ENCODE data around the gene AZU1. TPM values are rescaled to one million over a fixed set of nuclear protein-coding genes. Genes with fewer than 3 reads are reported as not detected.

Gene AZU1
- total RNA-seq, 1 experiment from 2014 or later: not detected

DNA sequence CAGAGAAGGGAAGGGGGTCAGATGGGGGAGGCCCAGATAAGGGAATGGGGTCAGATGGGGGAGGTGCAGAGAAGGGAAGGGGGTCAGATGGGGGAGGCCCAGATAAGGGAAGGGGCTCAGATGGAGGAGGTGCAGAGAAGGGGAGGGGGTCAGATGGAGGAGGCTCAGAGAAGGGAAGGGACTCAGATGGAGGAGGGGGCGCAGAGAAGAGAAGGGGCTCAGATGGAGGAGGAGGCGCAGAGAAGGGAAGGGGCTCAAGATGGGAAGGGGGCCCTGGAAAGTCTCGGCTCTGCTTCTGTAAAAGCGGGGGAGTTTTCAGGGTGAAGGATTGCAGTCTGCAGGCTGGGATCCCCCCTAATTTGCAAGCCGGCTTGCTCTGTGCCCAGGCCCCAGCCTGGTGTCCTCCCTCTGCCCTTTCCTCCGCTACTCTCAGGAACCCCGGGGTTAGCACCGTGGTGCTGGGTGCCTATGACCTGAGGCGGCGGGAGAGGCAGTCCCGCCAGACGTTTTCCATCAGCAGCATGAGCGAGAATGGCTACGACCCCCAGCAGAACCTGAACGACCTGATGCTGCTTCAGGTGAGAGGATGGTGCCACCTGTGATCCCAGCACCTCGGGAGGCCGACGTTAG lies 1.6 kb downstream of the AZU1 start:
- TF ChIP-seq CTCF (IDR thresholded peaks at IDR 0.05; ENCODE audit: unreplicated experiment): no peak
- Mint-ChIP-seq H3K36me3 (ENCODE audit: insufficient read depth, unreplicated experiment) (no peaks in the 10 kb centered on the region), H3K27me3 (ENCODE audit: insufficient read depth, unreplicated experiment) (no peaks in the 10 kb centered on the region), H3K9me3 (ENCODE audit: unreplicated experiment) (no peaks in the 10 kb centered on the region), H3K4me3 (ENCODE audit: unreplicated experiment) (no peak overlapping the region), H3K4me1 (ENCODE audit: insufficient read depth, unreplicated experiment) (no peaks in the 10 kb centered on the region), H3K27ac (ENCODE audit: low read depth, unreplicated experiment) (no peak overlapping the region)
- ChIA-PET CTCF (no interaction called here), POLR2A (no interaction called here)
- no peak for DNase-seq (ENCODE audit: unreplicated experiment)
- no TSS peak for BruUV-seq (replicated peaks)
- intact Hi-C loops (cut with micrococcal nuclease): no loop called here

- Mint-ChIP-seq H3K4me1 (ENCODE audit: insufficient read depth, unreplicated experiment) (no peaks in the 10 kb centered on the region), H3K27me3 (ENCODE audit: insufficient read depth, unreplicated experiment) (peaks cover 16% of the 10 kb centered on the region), H3K4me3 (ENCODE audit: unreplicated experiment) (no peak overlapping the region), H3K9me3 (ENCODE audit: unreplicated experiment) (no peaks in the 10 kb centered on the region), H3K27ac (ENCODE audit: low read depth, unreplicated experiment) (no peak overlapping the region), H3K36me3 (ENCODE audit: insufficient read depth, unreplicated experiment) (no peaks in the 10 kb centered on the region)
- POLR2A ChIA-PET: interaction anchor here (0.6 kb wide), 1 partner anchor 8 kb away, joined by 3 read pairs; no protein-coding TSS in a partner anchor
- CTCF ChIA-PET: no interaction called here
- intact Hi-C loops (cut with micrococcal nuclease): no loop called here
- BruUV-seq (replicated peaks): no TSS peak
- TF ChIP-seq CTCF (IDR thresholded peaks at IDR 0.05; ENCODE audit: unreplicated experiment): no peak
- no peak for DNase-seq (ENCODE audit: unreplicated experiment)
Observed at GRCh38 chr19:831407-832369, 4.1 kb downstream of the AZU1 start.

GRCh38 chr19:834216-834615 lies 6.6 kb downstream of the AZU1 start:
- no peak for TF ChIP-seq CTCF (IDR thresholded peaks at IDR 0.05; ENCODE audit: unreplicated experiment)
- no peaks in the 10 kb centered on the region for H3K36me3 Mint-ChIP-seq (ENCODE audit: insufficient read depth, unreplicated experiment)
- H3K4me1 Mint-ChIP-seq (ENCODE audit: insufficient read depth, unreplicated experiment): no peaks in the 10 kb centered on the region
- peaks cover 17% of the 10 kb centered on the region for H3K27me3 Mint-ChIP-seq (ENCODE audit: insufficient read depth, unreplicated experiment)
- ChIA-PET CTCF (no interaction called here), POLR2A (no interaction called here)
- intact Hi-C loops (cut with micrococcal nuclease): no loop called here
- DNase-seq (ENCODE audit: unreplicated experiment): no peak
- H3K9me3 Mint-ChIP-seq (ENCODE audit: unreplicated experiment): no peaks in the 10 kb centered on the region
- H3K4me3 Mint-ChIP-seq (ENCODE audit: unreplicated experiment): no peak overlapping the region
- H3K27ac Mint-ChIP-seq (ENCODE audit: low read depth, unreplicated experiment): no peak overlapping the region
- BruUV-seq (replicated peaks): no TSS peak

- no peak for DNase-seq (ENCODE audit: unreplicated experiment)
- no peak overlapping the region for H3K4me3 Mint-ChIP-seq (ENCODE audit: unreplicated experiment)
- no TSS peak for BruUV-seq (replicated peaks)
- CTCF ChIA-PET: no interaction called here
- peaks cover 17% of the 10 kb centered on the region for H3K27me3 Mint-ChIP-seq (ENCODE audit: insufficient read depth, unreplicated experiment)
- POLR2A ChIA-PET: no interaction called here
- H3K4me1 Mint-ChIP-seq (ENCODE audit: insufficient read depth, unreplicated experiment): no peaks in the 10 kb centered on the region
- H3K27ac Mint-ChIP-seq (ENCODE audit: low read depth, unreplicated experiment): no peak overlapping the region
- TF ChIP-seq CTCF (IDR thresholded peaks at IDR 0.05; ENCODE audit: unreplicated experiment): no peak
- intact Hi-C loops (cut with micrococcal nuclease): no loop called here
- no peaks in the 10 kb centered on the region for H3K9me3 Mint-ChIP-seq (ENCODE audit: unreplicated experiment)
- no peaks in the 10 kb centered on the region for H3K36me3 Mint-ChIP-seq (ENCODE audit: insufficient read depth, unreplicated experiment)
Observed at GRCh38 chr19:835210-835810, 7.7 kb downstream of the AZU1 start.

Data from MCF 10A (cell line).